HUES48 (cell line): ENCODE results near the gene METTL5.
A peak's percentile ranks its signal among the peaks of the same experiment; 100 is the strongest.

Experiments used
- H3K27ac ChIP-seq: one replicate; pipeline ENCODE4 v1.7.0; 2013; ENCODE audit warnings: low read depth, low read length, inconsistent platforms
- H3K27me3 ChIP-seq: 2 replicates; pipeline ENCODE4 v1.6.1; 2013; ENCODE audit warnings: mild to moderate bottlenecking, low read length; ENCODE audit not compliant: control insufficient read depth, insufficient read depth
- H3K36me3 ChIP-seq: 2 replicates; pipeline ENCODE4 v1.6.1; 2013; ENCODE audit warnings: low read length; ENCODE audit not compliant: control insufficient read depth, insufficient read depth
- H3K4me1 ChIP-seq: 2 replicates; pipeline ENCODE4 v1.6.1; 2013; ENCODE audit warnings: mild to moderate bottlenecking, low read length; ENCODE audit not compliant: control insufficient read depth, insufficient read depth
- H3K4me3 ChIP-seq: 2 replicates; pipeline ENCODE4 v1.5.1; 2013; ENCODE audit warnings: mild to moderate bottlenecking, low read depth, low read length
- H3K9ac ChIP-seq: 2 replicates; pipeline ENCODE4 v1.6.1; 2013; ENCODE audit warnings: mild to moderate bottlenecking, low read depth, low read length, moderate library complexity
- H3K9me3 ChIP-seq: 2 replicates; pipeline ENCODE4 v1.6.1; 2013; ENCODE audit warnings: low read length; ENCODE audit not compliant: control insufficient read depth, insufficient read depth

The METTL5 gene

DNA sequence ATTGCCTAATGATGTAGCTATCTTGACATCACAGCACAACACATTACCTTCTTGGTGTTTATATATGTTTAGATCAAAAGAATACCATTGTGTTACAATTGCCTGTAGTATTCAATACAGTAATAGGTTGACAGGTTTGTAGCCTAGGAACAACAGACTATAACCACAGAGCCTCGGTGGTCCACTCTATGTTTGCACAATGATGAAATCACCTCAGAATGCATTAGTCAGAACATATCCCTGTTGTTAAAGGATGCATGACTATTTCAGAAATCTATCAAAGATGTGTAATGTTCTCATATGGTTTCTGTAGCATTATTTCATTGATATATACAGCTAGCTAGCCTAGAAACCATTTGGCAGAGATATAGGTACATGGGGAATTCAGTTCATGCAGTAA lies 8.9 kb downstream of the METTL5 start:
- no peaks in the 10 kb centered on the region for H3K27me3 ChIP-seq
- no peak overlapping the region for H3K4me3 ChIP-seq
- no peaks in the 10 kb centered on the region for H3K9me3 ChIP-seq
- peaks cover 8% of the 10 kb centered on the region; the same call in 1 of the 2 replicates for H3K4me1 ChIP-seq
- H3K9ac ChIP-seq = no peak overlapping the region
- H3K36me3 ChIP-seq = peaks cover 76% of the 10 kb centered on the region
- H3K27ac ChIP-seq = no peak overlapping the region

GRCh38 chr2:169808221-169808620 lies 16.5 kb downstream of the METTL5 start:
- no peak overlapping the region for H3K4me3 ChIP-seq

DNA sequence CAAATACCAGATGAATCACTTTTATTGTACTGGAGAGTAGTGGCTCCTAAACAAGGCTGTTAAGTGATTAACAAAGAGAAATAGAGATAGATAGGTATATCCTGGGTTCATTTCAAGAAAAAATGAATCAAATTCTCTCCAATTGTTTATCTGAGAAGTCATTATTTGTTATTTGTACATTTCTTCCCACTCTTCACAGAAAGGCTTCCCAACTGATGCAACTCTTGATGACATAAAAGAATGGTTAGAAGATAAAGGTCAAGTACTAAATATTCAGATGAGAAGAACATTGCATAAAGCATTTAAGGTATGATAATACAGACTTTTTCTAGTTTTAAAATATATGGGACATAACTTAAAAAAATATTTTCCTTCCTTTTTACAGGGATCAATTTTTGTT lies 18.1 kb downstream of the METTL5 start:
- peaks cover 90% of the 10 kb centered on the region for H3K36me3 ChIP-seq

More at GRCh38 chr2:169808221-169808620, 16.5 kb downstream of the METTL5 start:
- no peaks in the 10 kb centered on the region for H3K9me3 ChIP-seq
- H3K36me3 ChIP-seq = peaks cover 89% of the 10 kb centered on the region
- H3K27ac ChIP-seq = no peak overlapping the region
- H3K27me3 ChIP-seq = no peaks in the 10 kb centered on the region
- no peak overlapping the region for H3K9ac ChIP-seq
- peaks cover 8% of the 10 kb centered on the region; the same call in 1 of the 2 replicates for H3K4me1 ChIP-seq

DNA sequence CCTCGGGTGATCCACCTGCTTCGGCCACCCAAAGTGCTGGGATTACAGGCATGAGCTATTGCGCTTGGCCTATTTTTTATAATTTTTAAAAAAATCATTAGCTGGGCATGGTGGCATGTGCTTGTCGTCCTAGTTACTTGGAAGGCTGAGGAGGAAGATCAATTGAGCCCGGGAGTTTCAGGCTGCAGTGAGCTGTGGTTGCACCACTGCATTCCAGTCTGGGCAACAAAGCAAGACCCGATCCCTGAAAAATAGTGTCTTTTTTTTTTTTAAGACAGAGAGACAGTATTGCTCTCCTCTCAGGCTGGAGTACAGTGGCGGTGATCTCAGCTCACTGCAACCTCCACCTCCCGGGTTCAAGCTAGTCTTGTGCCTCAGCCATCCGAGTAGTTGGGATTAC lies 21.2 kb downstream of the METTL5 start:
- H3K4me3 ChIP-seq = no peak overlapping the region
- H3K27ac ChIP-seq = no peak overlapping the region
- H3K9me3 ChIP-seq = no peaks in the 10 kb centered on the region
- H3K4me1 ChIP-seq = peaks cover under 1% of the 10 kb centered on the region; the same call in 1 of the 2 replicates
- no peak overlapping the region for H3K9ac ChIP-seq
- no peaks in the 10 kb centered on the region for H3K27me3 ChIP-seq
- peaks cover 73% of the 10 kb centered on the region for H3K36me3 ChIP-seq

More for the DNA sequence above, 18.1 kb downstream of the METTL5 start:
- Histone ChIP-seq H3K4me1 (peaks cover 7% of the 10 kb centered on the region; the same call in 1 of the 2 replicates), H3K4me3 (no peak overlapping the region), H3K27ac (no peak overlapping the region), H3K9ac (no peak overlapping the region), H3K9me3 (no peaks in the 10 kb centered on the region), H3K27me3 (no peaks in the 10 kb centered on the region)

DNA sequence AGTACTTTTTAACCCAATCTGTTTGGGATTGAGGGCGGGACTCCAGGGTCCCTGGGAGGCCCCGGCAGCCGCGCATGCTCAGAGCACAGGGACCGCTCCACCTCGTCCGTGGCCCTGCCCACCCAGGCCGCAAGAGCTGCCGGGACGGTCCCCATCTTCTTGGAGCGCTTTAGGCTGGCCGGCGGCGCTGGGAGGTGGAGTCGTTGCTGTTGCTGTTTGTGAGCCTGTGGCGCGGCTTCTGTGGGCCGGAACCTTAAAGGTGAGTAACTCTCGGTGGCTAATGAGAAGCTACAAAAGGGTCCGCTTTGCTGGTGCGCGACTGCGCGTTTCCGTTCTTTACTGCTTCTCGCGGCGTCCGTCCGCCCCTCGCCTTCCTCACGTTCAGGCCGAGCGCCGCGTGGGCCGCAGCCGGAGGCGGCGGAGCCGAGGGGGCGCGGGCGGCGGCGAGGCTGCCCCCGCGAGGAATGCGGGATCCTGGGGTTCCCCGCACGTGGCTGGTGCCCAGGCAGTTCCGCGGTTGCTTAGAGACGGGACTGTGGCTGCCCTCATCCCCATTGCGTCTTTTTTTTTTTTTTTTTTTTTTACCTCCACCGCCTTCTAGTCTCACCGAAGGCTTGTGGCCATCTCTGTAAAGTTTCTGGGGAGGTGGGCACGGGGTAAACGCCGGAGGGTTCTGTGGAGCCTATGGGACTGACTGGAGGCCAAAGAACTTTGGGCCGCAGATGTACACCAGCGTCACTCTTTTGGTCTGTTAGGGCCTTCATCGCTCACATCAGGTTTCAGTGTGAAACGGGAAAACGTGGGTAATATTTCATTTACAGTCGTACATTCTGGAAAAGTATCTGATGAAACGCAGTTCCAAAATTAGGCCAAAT lies 25.8 kb downstream of the METTL5 start, which contains the start of gene SSB:
Gene SSB (plus strand): TSS at position 154 of the 875 bp plus-strand sequence. CDS start 2,090 bp downstream, outside the sequence.
- no peaks in the 10 kb centered on the region for H3K9me3 ChIP-seq
- peaks cover 3% of the 10 kb centered on the region for H3K4me1 ChIP-seq
- no peaks in the 10 kb centered on the region for H3K27me3 ChIP-seq
- H3K36me3 ChIP-seq = peaks cover 36% of the 10 kb centered on the region
- H3K27ac ChIP-seq = peak within 1 kb of the TSS; percentile 96
- peak within 1 kb of the TSS; percentile 90 for H3K4me3 ChIP-seq
- H3K9ac ChIP-seq = peak within 1 kb of the TSS; percentile 87

DNA sequence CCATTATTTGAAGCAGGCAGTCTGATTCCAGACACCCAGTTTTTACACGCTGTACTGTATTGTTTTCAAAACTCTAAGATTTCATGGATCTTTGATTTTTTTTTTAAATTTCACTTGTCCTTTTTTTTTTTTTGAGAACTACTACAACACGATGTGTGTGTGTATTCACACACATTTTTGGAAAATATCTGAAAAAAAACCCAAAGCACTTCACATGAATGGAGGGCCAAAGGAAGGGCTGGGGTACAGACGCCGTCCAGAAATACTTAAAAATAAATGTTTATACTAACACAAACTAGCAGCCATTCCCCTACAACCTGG lies 26.3 kb downstream of the METTL5 start:
- no peaks in the 10 kb centered on the region for H3K9me3 ChIP-seq
- H3K27ac ChIP-seq = peak overlapping the region; percentile 96
- peaks cover 30% of the 10 kb centered on the region for H3K36me3 ChIP-seq
- peaks cover 3% of the 10 kb centered on the region for H3K4me1 ChIP-seq
- H3K9ac ChIP-seq = no peak overlapping the region; the same call in 1 of the 2 replicates
- H3K27me3 ChIP-seq = no peaks in the 10 kb centered on the region
- peak overlapping the region; percentile 90 for H3K4me3 ChIP-seq

DNA sequence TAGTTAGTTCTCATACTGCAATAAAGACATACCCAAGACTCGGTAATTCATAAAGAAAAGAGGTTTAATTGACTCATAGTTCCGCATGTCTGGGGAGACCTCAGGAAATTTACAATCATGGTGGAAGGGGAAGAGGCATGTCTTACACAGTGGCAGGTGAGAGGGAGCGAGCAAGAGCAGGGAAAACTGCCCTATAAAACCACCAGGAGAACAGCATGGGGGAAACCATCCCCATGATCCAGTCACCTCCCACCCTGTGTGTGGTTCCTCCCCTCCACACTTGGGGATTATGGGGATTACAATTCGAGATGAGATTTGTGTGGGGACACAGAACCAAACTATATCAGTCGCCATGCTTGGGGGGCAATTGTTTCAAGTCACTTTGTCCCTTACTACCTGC lies 27.1 kb downstream of the METTL5 start:
- Histone ChIP-seq H3K36me3 (peaks cover 22% of the 10 kb centered on the region), H3K27ac (no peak overlapping the region), H3K9me3 (no peaks in the 10 kb centered on the region), H3K4me3 (no peak overlapping the region), H3K4me1 (peaks cover 3% of the 10 kb centered on the region), H3K27me3 (no peaks in the 10 kb centered on the region), H3K9ac (no peak overlapping the region)

DNA sequence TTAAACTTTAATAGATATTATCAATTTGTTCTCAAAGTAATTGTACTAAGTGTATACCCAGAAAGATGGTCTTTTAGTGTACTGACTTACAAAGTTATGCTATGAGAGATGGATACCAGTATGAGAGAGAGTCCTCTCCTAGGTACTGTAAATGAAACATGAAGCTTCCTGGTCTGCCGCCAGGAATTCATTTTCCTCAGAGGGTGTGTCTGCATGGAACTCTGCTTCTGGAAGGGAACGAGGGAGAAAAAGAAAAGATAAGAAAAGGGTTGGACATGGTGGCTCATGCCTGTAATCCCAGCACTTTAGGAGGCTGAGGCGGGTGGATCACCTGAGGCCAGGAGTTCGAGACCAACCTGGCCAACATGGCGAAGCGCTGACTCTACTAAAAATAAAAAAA lies 28.3 kb downstream of the METTL5 start:
- no peaks in the 10 kb centered on the region for H3K27me3 ChIP-seq
- H3K9ac ChIP-seq = no peak overlapping the region
- no peaks in the 10 kb centered on the region for H3K9me3 ChIP-seq
- H3K4me3 ChIP-seq = no peak overlapping the region
- H3K36me3 ChIP-seq = peaks cover 11% of the 10 kb centered on the region
- H3K27ac ChIP-seq = no peak overlapping the region
- peaks cover 3% of the 10 kb centered on the region for H3K4me1 ChIP-seq

DNA sequence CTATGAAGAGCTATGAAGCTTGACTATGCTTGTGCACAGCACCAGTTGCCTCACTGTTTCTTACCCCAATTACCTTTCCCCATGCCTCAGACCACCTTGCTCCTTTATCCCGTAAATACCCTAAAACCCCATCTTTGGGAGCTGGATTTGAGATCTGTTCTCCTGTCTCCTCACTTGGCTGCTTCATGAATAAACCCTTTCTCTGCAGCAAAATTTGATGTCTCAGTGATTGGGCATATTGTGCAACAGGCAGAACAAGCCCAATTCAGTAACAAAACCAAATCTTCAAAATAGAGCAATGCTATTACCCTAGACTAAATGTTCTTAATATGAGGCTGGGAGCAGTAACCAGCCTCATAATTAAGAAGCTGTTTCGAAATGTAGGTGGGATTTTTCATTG lies 29.5 kb downstream of the METTL5 start:
- no peak overlapping the region for H3K27ac ChIP-seq
- peaks cover 3% of the 10 kb centered on the region for H3K4me1 ChIP-seq
- H3K36me3 ChIP-seq = no peaks in the 10 kb centered on the region
- H3K9me3 ChIP-seq = no peaks in the 10 kb centered on the region
- no peak overlapping the region for H3K4me3 ChIP-seq
- no peaks in the 10 kb centered on the region for H3K27me3 ChIP-seq
- H3K9ac ChIP-seq = no peak overlapping the region

- no peaks in the 10 kb centered on the region for H3K36me3 ChIP-seq
- no peaks in the 10 kb centered on the region for H3K9me3 ChIP-seq
- peaks cover 9% of the 10 kb centered on the region for H3K4me1 ChIP-seq
- no peak overlapping the region for H3K4me3 ChIP-seq
- no peak overlapping the region for H3K27ac ChIP-seq
- H3K9ac ChIP-seq = no peak overlapping the region
- no peaks in the 10 kb centered on the region for H3K27me3 ChIP-seq
These were observed 34.1 kb downstream of the METTL5 start for GRCh38 chr2:169790581-169790980.

GRCh38 chr2:169782513-169782912 lies 42.2 kb downstream of the METTL5 start:
- Histone ChIP-seq H3K9ac (no peak overlapping the region), H3K27ac (no peak overlapping the region), H3K36me3 (no peaks in the 10 kb centered on the region), H3K27me3 (no peaks in the 10 kb centered on the region), H3K9me3 (no peaks in the 10 kb centered on the region), H3K4me3 (no peak overlapping the region), H3K4me1 (no peaks in the 10 kb centered on the region)
